AG10803 (cell line): ENCODE results near the gene SMYD3.

Experiments used
- DNase-seq: peaks from one replicate; pipeline ENCODE4 v3.0.0; 2010; ENCODE audit warnings: low read depth
- H3K4me3 ChIP-seq: 2 replicates; pipeline ENCODE4 v1.5.1; 2011; ENCODE audit warnings: mild to moderate bottlenecking, low read length, control low read depth
- TF ChIP-seq, protein P1 (sequence below): conservative IDR thresholded peaks from 2 replicates; pipeline ENCODE4 v1.5.1; 2011; ENCODE audit warnings: mild to moderate bottlenecking, low read length, control low read depth, inconsistent platforms

Gene SMYD3

DNA sequence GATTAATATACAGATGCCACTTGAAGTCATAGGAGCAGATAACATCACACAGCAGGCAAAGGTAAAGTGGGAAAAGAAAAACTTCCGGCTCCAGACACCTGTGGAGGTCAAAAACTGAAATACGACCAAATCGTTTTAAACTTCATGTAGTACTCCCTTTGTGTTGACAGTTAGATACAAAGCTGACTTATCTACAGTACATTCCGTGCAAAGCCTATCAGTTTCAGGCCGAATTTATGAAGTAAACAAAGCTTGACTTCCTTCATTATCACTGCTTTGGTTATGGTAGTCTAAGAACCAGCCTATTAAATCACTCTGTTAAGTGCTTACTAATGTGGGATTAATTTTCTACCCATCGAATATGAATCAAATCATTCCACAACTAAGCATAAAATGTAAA is 156.3 kb downstream of the SMYD3 start:
- TF ChIP-seq, protein P1, sequence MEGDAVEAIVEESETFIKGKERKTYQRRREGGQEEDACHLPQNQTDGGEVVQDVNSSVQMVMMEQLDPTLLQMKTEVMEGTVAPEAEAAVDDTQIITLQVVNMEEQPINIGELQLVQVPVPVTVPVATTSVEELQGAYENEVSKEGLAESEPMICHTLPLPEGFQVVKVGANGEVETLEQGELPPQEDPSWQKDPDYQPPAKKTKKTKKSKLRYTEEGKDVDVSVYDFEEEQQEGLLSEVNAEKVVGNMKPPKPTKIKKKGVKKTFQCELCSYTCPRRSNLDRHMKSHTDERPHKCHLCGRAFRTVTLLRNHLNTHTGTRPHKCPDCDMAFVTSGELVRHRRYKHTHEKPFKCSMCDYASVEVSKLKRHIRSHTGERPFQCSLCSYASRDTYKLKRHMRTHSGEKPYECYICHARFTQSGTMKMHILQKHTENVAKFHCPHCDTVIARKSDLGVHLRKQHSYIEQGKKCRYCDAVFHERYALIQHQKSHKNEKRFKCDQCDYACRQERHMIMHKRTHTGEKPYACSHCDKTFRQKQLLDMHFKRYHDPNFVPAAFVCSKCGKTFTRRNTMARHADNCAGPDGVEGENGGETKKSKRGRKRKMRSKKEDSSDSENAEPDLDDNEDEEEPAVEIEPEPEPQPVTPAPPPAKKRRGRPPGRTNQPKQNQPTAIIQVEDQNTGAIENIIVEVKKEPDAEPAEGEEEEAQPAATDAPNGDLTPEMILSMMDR = no peak
- H3K4me3 ChIP-seq = no peak overlapping the region
- DNase-seq = no peak

DNA sequence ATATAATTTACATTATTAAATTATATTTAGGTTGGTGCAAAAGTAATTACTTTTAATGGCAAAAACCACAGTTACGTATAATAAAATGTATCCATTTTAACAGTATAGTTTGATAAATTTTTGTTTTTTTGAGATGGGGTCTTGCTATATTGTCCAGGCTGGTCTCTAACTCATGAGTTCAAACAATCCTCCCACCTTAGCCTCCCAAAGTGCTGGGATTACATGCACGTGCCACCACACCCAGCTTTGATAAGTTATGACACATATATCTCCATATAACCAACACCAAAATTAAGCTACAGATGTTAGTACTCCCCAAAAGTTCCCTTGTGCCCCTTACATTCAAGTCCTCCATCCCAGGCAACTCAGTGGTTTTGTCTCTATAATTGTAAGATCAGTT is 163.1 kb downstream of the SMYD3 start:
- DNase-seq = no peak
- TF ChIP-seq, protein P1 = no peak
- no peak overlapping the region for H3K4me3 ChIP-seq

DNA sequence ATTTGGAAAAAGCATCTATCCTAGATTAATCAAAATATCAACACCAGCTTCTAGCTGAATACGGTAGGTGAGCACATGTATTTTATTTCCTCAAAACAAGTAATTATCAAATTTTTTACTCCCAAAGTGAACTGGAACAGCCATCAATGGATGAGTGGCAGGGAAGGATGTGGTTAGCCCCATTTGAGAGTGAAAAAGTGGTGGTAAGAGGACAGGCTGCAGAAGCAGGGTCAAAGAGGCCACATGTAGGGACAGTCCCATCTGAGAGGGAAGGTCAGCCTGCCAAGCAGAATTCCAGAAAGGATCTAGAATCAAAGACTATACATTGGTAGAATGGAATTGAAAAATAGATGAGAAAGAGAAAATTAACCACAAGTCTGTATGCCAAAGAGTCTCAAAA is 163.8 kb downstream of the SMYD3 start:
- TF ChIP-seq, protein P1 = no peak
- H3K4me3 ChIP-seq = no peak overlapping the region
- DNase-seq = no peak

DNA sequence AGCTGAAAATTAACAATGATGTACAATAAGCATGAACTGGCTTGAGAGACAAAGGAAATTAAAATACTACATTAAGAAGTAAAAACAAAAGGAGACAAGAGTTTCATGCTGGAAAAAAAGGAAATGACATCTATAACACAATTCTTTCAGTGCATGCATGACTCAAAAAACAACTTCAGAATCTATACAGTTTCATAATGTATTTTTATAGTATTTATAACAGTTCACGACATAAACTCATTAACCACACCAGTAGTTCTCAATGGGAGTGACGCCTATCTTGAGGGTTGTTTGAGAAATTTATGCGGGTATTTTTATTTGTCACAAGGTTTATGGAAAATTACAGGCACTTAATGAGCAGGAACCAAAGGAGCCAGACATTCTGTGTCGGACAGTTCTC is 168.5 kb downstream of the SMYD3 start:
- H3K4me3 ChIP-seq = no peak overlapping the region
- no peak for DNase-seq
- TF ChIP-seq, protein P1 = no peak

DNA sequence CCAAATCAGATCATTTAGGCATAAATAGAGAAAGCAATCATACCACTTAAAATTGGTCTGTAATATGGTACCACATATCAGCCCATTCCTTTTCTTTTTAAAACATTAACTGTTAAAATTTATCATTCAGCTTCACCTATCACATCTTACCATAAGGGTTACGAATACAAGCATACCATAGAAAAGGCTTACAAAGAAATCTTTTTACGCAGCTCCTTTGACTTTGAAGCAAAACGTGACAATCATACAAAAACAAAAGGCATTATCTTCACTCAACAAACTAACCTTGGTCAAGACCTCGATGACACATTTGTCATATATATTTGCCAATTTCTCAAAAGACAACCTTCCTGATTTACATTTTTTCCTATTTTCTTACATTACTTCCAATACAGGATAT is 169.0 kb downstream of the SMYD3 start:
- no peak for DNase-seq
- H3K4me3 ChIP-seq = no peak overlapping the region
- TF ChIP-seq, protein P1 = no peak

DNA sequence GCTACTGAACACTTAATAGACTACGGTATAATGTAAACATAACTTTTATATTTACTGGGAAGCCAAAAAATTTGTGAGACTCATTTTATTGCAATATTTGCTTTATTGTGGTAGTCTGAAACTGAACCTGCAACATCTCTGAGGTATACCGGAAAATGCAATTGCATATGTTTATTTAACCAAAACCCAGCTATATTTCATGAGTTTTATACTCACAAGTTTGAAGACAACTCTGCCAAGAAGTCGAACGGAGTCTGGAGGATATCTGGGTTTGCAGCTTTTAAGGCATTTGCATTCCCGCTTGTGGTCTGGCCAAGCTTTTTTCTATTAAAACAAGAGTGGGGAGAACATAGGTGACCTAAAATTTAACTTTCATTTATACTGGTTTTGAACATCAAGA is 171.9 kb downstream of the SMYD3 start:
- no peak for DNase-seq
- H3K4me3 ChIP-seq = no peak overlapping the region
- TF ChIP-seq, protein P1 = no peak

DNA sequence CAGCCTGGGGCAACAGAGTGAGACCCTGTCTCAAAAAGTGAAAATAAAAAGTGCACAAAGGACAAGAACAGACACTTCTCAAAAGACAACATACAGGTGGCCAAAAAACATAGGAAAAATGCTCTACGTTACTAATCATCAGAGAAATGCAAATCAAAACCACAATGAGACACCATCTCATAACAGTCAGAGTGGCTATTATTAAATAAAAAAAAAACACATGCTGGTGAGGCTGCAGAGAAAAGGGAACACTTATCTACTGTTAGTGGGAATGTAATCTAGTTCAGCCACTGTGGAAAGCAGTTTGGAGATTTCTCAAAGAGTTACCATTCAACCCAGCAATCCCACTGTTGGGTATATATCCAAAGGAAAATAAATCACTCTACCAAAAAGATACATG is 173.2 kb downstream of the SMYD3 start:
- TF ChIP-seq, protein P1 = no peak
- DNase-seq = no peak

More for the DNA sequence above, 173.2 kb downstream of the SMYD3 start:
- H3K4me3 ChIP-seq = no peak overlapping the region
